H1 (cell line): Measurements from ENCODE around the gene S100A10.

Source experiments
- E2F6 ChIP-seq: IDR thresholded peaks from 2 replicates; pipeline ENCODE4 v1.6.1; 2012; ENCODE audit warnings: inconsistent platforms
- POLR2A ChIP-seq, 2 experiments: IDR thresholded peaks; 1 replicate in 1 of 2; 2 replicates in 1 of 2; pipeline ENCODE4 v1.6.1; 2011; ENCODE audit warnings: low read depth in 2 of 2, low read length in 2 of 2, mild to moderate bottlenecking in 2 of 2; ENCODE audit errors: control extremely low read depth in 1 of 2
- TBP ChIP-seq: IDR thresholded peaks from 2 replicates; pipeline ENCODE4 v1.6.1; 2011; ENCODE audit warnings: low read depth, low read length, improper control_type of control experiment
- TEAD4 ChIP-seq: IDR thresholded peaks from 2 replicates; pipeline ENCODE4 v1.6.1; 2012; ENCODE audit warnings: low read depth, low read length, inconsistent platforms, mixed read lengths

GRCh38 chr1:151947140-151947539 lies 46.5 kb downstream of the S100A10 start:
- no peak for TF ChIP-seq POLR2A (IDR thresholded peaks at IDR 0.05; ENCODE audit: control extremely low read depth in 1 of 2, low read depth in 2 of 2, low read length in 2 of 2)
- no peak for TF ChIP-seq E2F6
- TF ChIP-seq TBP = no peak
- TF ChIP-seq TEAD4 = no peak
